ENCODE measurements around the gene PUM1. TPM values are rescaled to one million over a fixed set of nuclear protein-coding genes. Genes with fewer than 3 reads are reported as not detected.

Gene PUM1
- total RNA-seq, 1 donor from 2014 or later, result 143 TPM

DNA sequence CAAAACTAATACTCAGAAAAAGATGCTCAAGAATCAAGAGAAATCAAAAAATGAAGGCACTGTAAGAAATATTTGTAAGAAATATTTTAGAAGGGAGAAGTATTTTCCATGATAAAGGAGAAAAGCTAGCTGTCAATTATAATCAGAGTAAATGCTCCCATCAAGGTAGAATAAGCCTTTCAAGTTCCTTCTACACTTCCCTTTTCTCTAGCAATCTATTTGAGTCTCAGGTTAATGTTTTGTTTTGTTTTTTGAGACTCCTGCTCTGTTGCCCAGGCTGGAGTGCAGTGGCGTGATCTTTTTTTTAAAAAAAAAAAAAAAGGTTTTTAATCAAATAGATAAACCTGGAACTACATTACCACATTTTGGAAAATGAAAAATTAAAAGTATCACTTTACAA lies 33.3 kb downstream of the PUM1 start:
- H4K20me1 ChIP-seq (ENCODE audit: insufficient read depth, low read length), result peaks cover 99% of the 10 kb centered on the region
- H3K36me3 ChIP-seq (ENCODE audit: insufficient read depth, low read length), result peaks cover 6% of the 10 kb centered on the region
- Mint-ChIP-seq H3K36me3 (ENCODE audit: low read depth, unreplicated experiment) (peaks cover 8% of the 10 kb centered on the region), H3K27me3 (ENCODE audit: low read depth, unreplicated experiment) (no peaks in the 10 kb centered on the region), H3K9me3 (ENCODE audit: unreplicated experiment) (no peaks in the 10 kb centered on the region), H3K4me3 (ENCODE audit: unreplicated experiment) (no peak overlapping the region), H3K27ac (ENCODE audit: unreplicated experiment) (peak overlapping the region; percentile 27), H3K4me1 (ENCODE audit: low read depth, unreplicated experiment) (peaks cover 55% of the 10 kb centered on the region)
- H3K4me2 ChIP-seq (ENCODE audit: low read length), result no peak overlapping the region
- no peak for TF ChIP-seq EZH2 (IDR thresholded peaks at IDR 0.05; ENCODE audit: insufficient read depth, low read length)
- TF ChIP-seq, protein P1, sequence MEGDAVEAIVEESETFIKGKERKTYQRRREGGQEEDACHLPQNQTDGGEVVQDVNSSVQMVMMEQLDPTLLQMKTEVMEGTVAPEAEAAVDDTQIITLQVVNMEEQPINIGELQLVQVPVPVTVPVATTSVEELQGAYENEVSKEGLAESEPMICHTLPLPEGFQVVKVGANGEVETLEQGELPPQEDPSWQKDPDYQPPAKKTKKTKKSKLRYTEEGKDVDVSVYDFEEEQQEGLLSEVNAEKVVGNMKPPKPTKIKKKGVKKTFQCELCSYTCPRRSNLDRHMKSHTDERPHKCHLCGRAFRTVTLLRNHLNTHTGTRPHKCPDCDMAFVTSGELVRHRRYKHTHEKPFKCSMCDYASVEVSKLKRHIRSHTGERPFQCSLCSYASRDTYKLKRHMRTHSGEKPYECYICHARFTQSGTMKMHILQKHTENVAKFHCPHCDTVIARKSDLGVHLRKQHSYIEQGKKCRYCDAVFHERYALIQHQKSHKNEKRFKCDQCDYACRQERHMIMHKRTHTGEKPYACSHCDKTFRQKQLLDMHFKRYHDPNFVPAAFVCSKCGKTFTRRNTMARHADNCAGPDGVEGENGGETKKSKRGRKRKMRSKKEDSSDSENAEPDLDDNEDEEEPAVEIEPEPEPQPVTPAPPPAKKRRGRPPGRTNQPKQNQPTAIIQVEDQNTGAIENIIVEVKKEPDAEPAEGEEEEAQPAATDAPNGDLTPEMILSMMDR (IDR thresholded peaks at IDR 0.05; ENCODE audit: insufficient read depth, low read depth, low read length), result no peak
- H3K27ac ChIP-seq (ENCODE audit: low read depth, low read length), result no peak overlapping the region
- no peaks in the 10 kb centered on the region for H3K27me3 ChIP-seq (ENCODE audit: insufficient read depth, low read length)
- H3K4me3 ChIP-seq (ENCODE audit: insufficient read depth, low read depth, low read length), result no peak overlapping the region
- H3K9ac ChIP-seq (ENCODE audit: low read length), result no peak overlapping the region
- no peaks in the 10 kb centered on the region for H3K9me3 ChIP-seq (ENCODE audit: insufficient read depth, low read depth, low read length)
- peaks cover 100% of the 10 kb centered on the region for H3K79me2 ChIP-seq (ENCODE audit: insufficient read depth, low read length)
- DNase-seq (ENCODE audit: low read depth) (no peak), FAIRE-seq (no peak)
- no peak overlapping the region for H2AFZ ChIP-seq (ENCODE audit: low read depth, low read length)
- H3K4me1 ChIP-seq (ENCODE audit: insufficient read depth, low read length), result peaks cover 9% of the 10 kb centered on the region

DNA sequence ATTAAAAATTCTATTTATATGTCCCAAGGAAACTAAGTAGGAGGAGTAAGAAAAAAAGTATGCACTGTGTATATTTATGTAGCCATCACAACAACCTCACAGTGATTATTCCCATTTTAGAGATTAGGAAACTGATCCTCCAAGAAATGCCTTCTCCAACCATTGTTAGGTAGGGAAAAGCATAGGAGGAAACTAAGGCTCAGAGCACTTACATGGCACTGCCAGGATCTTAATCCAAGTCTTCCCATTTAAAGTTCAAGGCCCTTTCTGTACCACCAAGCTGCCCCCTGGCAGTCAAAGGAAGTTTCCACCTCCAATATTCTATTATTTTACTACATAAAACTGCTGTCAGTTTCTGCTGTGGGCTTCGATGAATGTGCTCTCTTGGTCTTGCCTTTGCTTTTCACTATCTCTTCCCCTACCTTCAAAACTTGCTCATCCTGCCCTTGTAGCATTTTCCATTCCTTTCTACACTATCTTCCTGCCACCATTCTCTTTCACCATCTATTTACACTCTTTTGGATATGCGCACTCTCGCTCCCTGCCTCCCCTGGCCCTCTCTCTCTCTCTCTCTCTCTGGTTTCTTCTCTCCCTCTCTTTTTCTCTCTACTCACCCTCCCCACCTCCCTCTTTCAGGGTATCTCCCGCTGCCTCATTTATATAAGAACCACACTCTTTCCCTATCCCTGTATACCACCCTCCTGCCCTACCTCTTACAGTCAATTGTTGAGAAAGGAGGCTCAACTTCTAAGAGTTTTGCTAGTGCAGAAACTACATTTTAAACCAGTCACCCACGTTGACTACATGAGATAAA lies 34.0 kb downstream of the PUM1 start:
- H2AFZ ChIP-seq (ENCODE audit: low read depth, low read length), result no peak overlapping the region
- Mint-ChIP-seq H3K4me3 (ENCODE audit: unreplicated experiment) (no peak overlapping the region), H3K9me3 (ENCODE audit: unreplicated experiment) (no peaks in the 10 kb centered on the region), H3K27ac (ENCODE audit: unreplicated experiment) (peak overlapping the region; percentile 43), H3K27me3 (ENCODE audit: low read depth, unreplicated experiment) (no peaks in the 10 kb centered on the region), H3K36me3 (ENCODE audit: low read depth, unreplicated experiment) (peaks cover 6% of the 10 kb centered on the region), H3K4me1 (ENCODE audit: low read depth, unreplicated experiment) (peaks cover 50% of the 10 kb centered on the region)
- H3K4me2 ChIP-seq (ENCODE audit: low read length), result no peak overlapping the region
- H3K4me1 ChIP-seq (ENCODE audit: insufficient read depth, low read length), result peaks cover 9% of the 10 kb centered on the region
- H3K4me3 ChIP-seq (ENCODE audit: insufficient read depth, low read depth, low read length), result no peak overlapping the region
- no peak overlapping the region for H3K9ac ChIP-seq (ENCODE audit: low read length)
- DNase-seq (ENCODE audit: low read depth) (no peak), FAIRE-seq (no peak)
- H3K36me3 ChIP-seq (ENCODE audit: insufficient read depth, low read length), result peaks cover 9% of the 10 kb centered on the region
- H3K9me3 ChIP-seq (ENCODE audit: insufficient read depth, low read depth, low read length), result no peaks in the 10 kb centered on the region
- H3K27ac ChIP-seq (ENCODE audit: low read depth, low read length), result no peak overlapping the region
- peaks cover 99% of the 10 kb centered on the region for H4K20me1 ChIP-seq (ENCODE audit: insufficient read depth, low read length)
- no peaks in the 10 kb centered on the region for H3K27me3 ChIP-seq (ENCODE audit: insufficient read depth, low read length)
- TF ChIP-seq, protein P1 (IDR thresholded peaks at IDR 0.05; ENCODE audit: insufficient read depth, low read depth, low read length), result no peak
- TF ChIP-seq EZH2 (IDR thresholded peaks at IDR 0.05; ENCODE audit: insufficient read depth, low read length), result no peak
- peaks cover 100% of the 10 kb centered on the region for H3K79me2 ChIP-seq (ENCODE audit: insufficient read depth, low read length)

DNA sequence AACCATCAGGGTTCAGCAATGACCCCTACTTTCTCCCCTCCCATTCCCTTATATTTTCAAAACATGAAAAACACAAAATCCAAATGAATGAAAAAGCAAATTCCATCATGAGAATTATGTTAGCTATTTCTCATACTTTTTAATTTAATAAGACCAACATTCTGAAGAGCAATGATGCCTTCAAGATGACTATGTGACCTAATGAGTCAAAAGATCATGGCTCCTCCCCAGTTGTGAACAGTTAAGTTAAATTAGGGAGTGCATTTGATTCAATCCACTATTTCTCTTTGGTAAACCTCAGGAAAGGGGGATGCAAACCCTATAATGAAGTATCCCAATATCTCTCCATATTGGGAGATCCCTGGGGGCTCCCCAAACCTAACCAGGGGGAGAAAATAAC lies 36.5 kb downstream of the PUM1 start:
- peak overlapping the region; percentile 1 for H3K4me2 ChIP-seq (ENCODE audit: low read length)

More for the DNA sequence above, 36.5 kb downstream of the PUM1 start:
- H3K36me3 ChIP-seq (ENCODE audit: insufficient read depth, low read length), result peaks cover 12% of the 10 kb centered on the region
- no peak overlapping the region for H3K27ac ChIP-seq (ENCODE audit: low read depth, low read length)
- H3K27me3 ChIP-seq (ENCODE audit: insufficient read depth, low read length), result no peaks in the 10 kb centered on the region
- H3K9me3 Mint-ChIP-seq (ENCODE audit: unreplicated experiment), result no peaks in the 10 kb centered on the region
- H3K4me3 Mint-ChIP-seq (ENCODE audit: unreplicated experiment), result no peak overlapping the region
- H2AFZ ChIP-seq (ENCODE audit: low read depth, low read length), result no peak overlapping the region
- peaks cover 7% of the 10 kb centered on the region for H3K36me3 Mint-ChIP-seq (ENCODE audit: low read depth, unreplicated experiment)
- H3K9ac ChIP-seq (ENCODE audit: low read length), result no peak overlapping the region
- peaks cover 55% of the 10 kb centered on the region for H3K4me1 Mint-ChIP-seq (ENCODE audit: low read depth, unreplicated experiment)
- DNase-seq (ENCODE audit: low read depth), result no peak
- H3K4me1 ChIP-seq (ENCODE audit: insufficient read depth, low read length), result peaks cover 9% of the 10 kb centered on the region
- no peak overlapping the region for H3K27ac Mint-ChIP-seq (ENCODE audit: unreplicated experiment)
- TF ChIP-seq, protein P1 (IDR thresholded peaks at IDR 0.05; ENCODE audit: insufficient read depth, low read depth, low read length), result no peak
- TF ChIP-seq EZH2 (IDR thresholded peaks at IDR 0.05; ENCODE audit: insufficient read depth, low read length), result no peak
- H3K79me2 ChIP-seq (ENCODE audit: insufficient read depth, low read length), result peaks cover 100% of the 10 kb centered on the region
- peaks cover 99% of the 10 kb centered on the region for H4K20me1 ChIP-seq (ENCODE audit: insufficient read depth, low read length)
- no peak for FAIRE-seq
- H3K27me3 Mint-ChIP-seq (ENCODE audit: low read depth, unreplicated experiment), result no peaks in the 10 kb centered on the region
- no peaks in the 10 kb centered on the region for H3K9me3 ChIP-seq (ENCODE audit: insufficient read depth, low read depth, low read length)
- no peak overlapping the region for H3K4me3 ChIP-seq (ENCODE audit: insufficient read depth, low read depth, low read length)

Measured in astrocyte (in vitro differentiated cells and primary cell).